GM21529 (cell line): ENCODE measurements around the gene PRMT1.

Source experiments
- ATAC-seq: cut with Tn5 transposase; IDR thresholded peaks from one replicate; pipeline ENCODE4 v1.9.1; 2021; ENCODE audit not compliant: unreplicated experiment

Gene PRMT1

GRCh38 chr19:49651029-49651819 is 25.8 kb upstream of the PRMT1 start:
- ATAC-seq: no peak

GRCh38 chr19:49651820-49652550 is 25.1 kb upstream of the PRMT1 start:
- ATAC-seq: no peak

- ATAC-seq: no peak
These were observed 24.3 kb upstream of the PRMT1 start for GRCh38 chr19:49652551-49653465.

- ATAC-seq: no peak
These were observed 23.6 kb upstream of the PRMT1 start for GRCh38 chr19:49653466-49653806.

- ATAC-seq: no peak
These were observed 22.5 kb upstream of the PRMT1 start for GRCh38 chr19:49654581-49654980.

GRCh38 chr19:49655570-49656455 is 21.3 kb upstream of the PRMT1 start:
- no peak for ATAC-seq

GRCh38 chr19:49656456-49657109 is 20.5 kb upstream of the PRMT1 start:
- ATAC-seq: no peak

GRCh38 chr19:49657493-49658138 is 19.5 kb upstream of the PRMT1 start:
- ATAC-seq: no peak

- no peak for ATAC-seq
These were observed 18.9 kb upstream of the PRMT1 start for GRCh38 chr19:49658139-49658517.

- no peak for ATAC-seq
These were observed 18.3 kb upstream of the PRMT1 start for GRCh38 chr19:49658566-49659442.

- no peak for ATAC-seq
These were observed 16.6 kb upstream of the PRMT1 start for GRCh38 chr19:49660338-49660961.

- ATAC-seq: no peak
These were observed 15.1 kb upstream of the PRMT1 start for GRCh38 chr19:49662011-49662410.

GRCh38 chr19:49663224-49663623 is 13.8 kb upstream of the PRMT1 start:
- ATAC-seq: no peak

GRCh38 chr19:49664171-49665035 is 12.7 kb upstream of the PRMT1 start:
- peak; percentile 44 for ATAC-seq

GRCh38 chr19:49665036-49665350 is 12.1 kb upstream of the PRMT1 start:
- ATAC-seq: no peak

GRCh38 chr19:49665351-49666119 is 11.5 kb upstream of the PRMT1 start, which contains the start of the genes BCL2L12 and IRF3:
TSS of gene BCL2L12 (plus strand) at chr19:49665933. CDS start at chr19:49666693, 760 bp downstream.
TSS of gene IRF3 (minus strand) at chr19:49665857. CDS start at chr19:49664838, 1,019 bp downstream.
- peak; percentile 72 for ATAC-seq
